DND-41 (cell line): ENCODE results near the gene UTP14C.
A peak's percentile ranks its signal among the peaks of the same experiment; 100 is the strongest.

Source experiments
- ATAC-seq: fragments of 200-7000 bp; cut with Tn5 transposase; 3 replicates; pipeline ENCODE4 v1.9.1; 2021; ENCODE audit warnings: low read depth; ENCODE audit not compliant: insufficient read depth
- DNase-seq: peaks from one replicate; pipeline ENCODE4 v3.0.0-alpha.2; 2020
- H2AFZ ChIP-seq: 2 replicates; pipeline ENCODE4 v1.6.0; 2012; ENCODE audit warnings: low read depth, low read length
- H3K27ac ChIP-seq: 2 replicates; pipeline ENCODE4 v1.5.1; 2012; ENCODE audit warnings: low read length, inconsistent platforms
- H3K27me3 ChIP-seq: fragments of 200-600 bp; sonication (generic); 2 replicates; pipeline ENCODE4 v1.6.0; 2012; ENCODE audit warnings: low read length, mild to moderate bottlenecking, inconsistent platforms; ENCODE audit not compliant: insufficient read depth, poor library complexity
- H3K36me3 ChIP-seq: 2 replicates; pipeline ENCODE4 v1.5.1; 2012; ENCODE audit warnings: low read length, inconsistent platforms; ENCODE audit not compliant: insufficient read depth
- H3K4me1 ChIP-seq: 2 replicates; pipeline ENCODE4 v1.5.1; 2012; ENCODE audit warnings: mild to moderate bottlenecking, low read length; ENCODE audit not compliant: insufficient read depth
- H3K4me2 ChIP-seq: 2 replicates; pipeline ENCODE4 v1.6.0; 2012; ENCODE audit warnings: mild to moderate bottlenecking, moderate library complexity, low read length, inconsistent platforms; ENCODE audit not compliant: insufficient read depth
- H3K4me3 ChIP-seq, 2 experiments: fragments of 200-600 bp in 1 of 2; shearing (Covaris generic) in 1 of 2; 2 replicates each; pipeline ENCODE4 v1.5.1; 2012 to 2016; ENCODE audit warnings: inconsistent platforms in 2 of 2, low read length in 2 of 2, mild to moderate bottlenecking in 2 of 2, low read depth in 1 of 2, moderate library complexity in 1 of 2
- H3K79me2 ChIP-seq: 2 replicates; pipeline ENCODE4 v1.6.0; 2012; ENCODE audit warnings: low read length, inconsistent platforms; ENCODE audit not compliant: insufficient read depth
- H3K9ac ChIP-seq: 2 replicates; pipeline ENCODE4 v1.6.0; 2012; ENCODE audit warnings: low read depth, mild to moderate bottlenecking, inconsistent platforms, low read length, moderate library complexity
- H3K9me3 ChIP-seq: 2 replicates; pipeline ENCODE4 v1.5.1; 2012; ENCODE audit warnings: low read length, moderate library complexity, mild to moderate bottlenecking, inconsistent platforms; ENCODE audit not compliant: insufficient read depth, severe bottlenecking
- H4K20me1 ChIP-seq: 2 replicates; pipeline ENCODE4 v1.6.0; 2012; ENCODE audit warnings: low read length; ENCODE audit not compliant: insufficient read depth
- CTCF ChIP-seq: IDR thresholded peaks from 2 replicates; pipeline ENCODE4 v1.5.1; 2012; ENCODE audit warnings: borderline replicate concordance, low read length, moderate library complexity, mild to moderate bottlenecking; ENCODE audit not compliant: poor library complexity, severe bottlenecking; ENCODE audit errors: extremely low read depth
- EZH2 ChIP-seq: IDR thresholded peaks from 3 replicates; pipeline ENCODE4 v1.6.1; 2012; ENCODE audit warnings: borderline replicate concordance, low read depth, mild to moderate bottlenecking, moderate library complexity, low read length, inconsistent platforms; ENCODE audit not compliant: severe bottlenecking

The UTP14C gene

GRCh38 chr13:52009946-52010345 lies 14.5 kb upstream of the UTP14C start:
- TF ChIP-seq CTCF, result no peak
- no peak for TF ChIP-seq EZH2
- ATAC-seq (no peak), DNase-seq (no peak)
- Histone ChIP-seq H3K9me3 (no peaks in the 10 kb centered on the region), H4K20me1 (no peaks in the 10 kb centered on the region; the same call in 1 of the 2 replicates), H3K4me2 (no peak overlapping the region), H3K4me3 (no peak overlapping the region), H3K27me3 (peaks cover 40% of the 10 kb centered on the region), H3K9ac (no peak overlapping the region), H3K27ac (no peak overlapping the region), H3K36me3 (no peaks in the 10 kb centered on the region), H3K4me1 (peaks cover 26% of the 10 kb centered on the region), H2AFZ (no peak overlapping the region), H3K79me2 (peaks cover 27% of the 10 kb centered on the region)

GRCh38 chr13:52010890-52011631 lies 13.4 kb upstream of the UTP14C start, which contains the start of gene ATP7B:
ATP7B (minus strand) TSS chr13:52011450; CDS start chr13:52011337, 113 bp downstream.
- H3K79me2 ChIP-seq, result peaks cover 34% of the 10 kb centered on the region
- peak within 1 kb of the TSS; percentile 98 for H2AFZ ChIP-seq
- peaks cover 40% of the 10 kb centered on the region for H3K27me3 ChIP-seq
- H3K4me2 ChIP-seq, result peak within 1 kb of the TSS; percentile 81
- H3K4me1 ChIP-seq, result peaks cover 26% of the 10 kb centered on the region
- peak; percentile 25 for DNase-seq
- H3K9me3 ChIP-seq, result no peaks in the 10 kb centered on the region
- no peaks in the 10 kb centered on the region; the same call in 1 of the 2 replicates for H4K20me1 ChIP-seq
- peak within 1 kb of the TSS; percentile 70 for H3K9ac ChIP-seq
- TF ChIP-seq CTCF (no peak), EZH2 (peak; percentile 100)
- H3K27ac ChIP-seq, result peak within 1 kb of the TSS; percentile 77
- peak within 1 kb of the TSS; percentile 95 for H3K4me3 ChIP-seq
- no peaks in the 10 kb centered on the region for H3K36me3 ChIP-seq
- ATAC-seq, result peak; percentile 18

- Histone ChIP-seq H4K20me1 (peaks cover 2% of the 10 kb centered on the region; the same call in 1 of the 2 replicates), H3K4me2 (peak within 1 kb of the TSS; percentile 81), H3K79me2 (peaks cover 42% of the 10 kb centered on the region), H3K27ac (peak within 1 kb of the TSS; percentile 77), H2AFZ (peak within 1 kb of the TSS; percentile 98), H3K4me1 (peaks cover 26% of the 10 kb centered on the region), H3K27me3 (peaks cover 40% of the 10 kb centered on the region), H3K36me3 (no peaks in the 10 kb centered on the region), H3K4me3 (peak within 1 kb of the TSS; percentile 95), H3K9ac (peak within 1 kb of the TSS; percentile 70), H3K9me3 (no peaks in the 10 kb centered on the region)
- no peak for TF ChIP-seq CTCF
- peak; percentile 85 for TF ChIP-seq EZH2
- peak; percentile 98 for ATAC-seq
- DNase-seq, result peak; percentile 100
These were observed 12.6 kb upstream of the UTP14C start, which contains the start of gene ALG11 for GRCh38 chr13:52011632-52012511. ALG11 (plus strand) TSS chr13:52012398; CDS start chr13:52012419, 21 bp downstream.
